GDM1 (cell line): ENCODE measurements around the gene SLC2A1.

Source experiments
- DNase-seq: peaks from one replicate; lab custom pipeline; 2025; lab: John Stamatoyannopoulos, UW

The SLC2A1 gene

DNA sequence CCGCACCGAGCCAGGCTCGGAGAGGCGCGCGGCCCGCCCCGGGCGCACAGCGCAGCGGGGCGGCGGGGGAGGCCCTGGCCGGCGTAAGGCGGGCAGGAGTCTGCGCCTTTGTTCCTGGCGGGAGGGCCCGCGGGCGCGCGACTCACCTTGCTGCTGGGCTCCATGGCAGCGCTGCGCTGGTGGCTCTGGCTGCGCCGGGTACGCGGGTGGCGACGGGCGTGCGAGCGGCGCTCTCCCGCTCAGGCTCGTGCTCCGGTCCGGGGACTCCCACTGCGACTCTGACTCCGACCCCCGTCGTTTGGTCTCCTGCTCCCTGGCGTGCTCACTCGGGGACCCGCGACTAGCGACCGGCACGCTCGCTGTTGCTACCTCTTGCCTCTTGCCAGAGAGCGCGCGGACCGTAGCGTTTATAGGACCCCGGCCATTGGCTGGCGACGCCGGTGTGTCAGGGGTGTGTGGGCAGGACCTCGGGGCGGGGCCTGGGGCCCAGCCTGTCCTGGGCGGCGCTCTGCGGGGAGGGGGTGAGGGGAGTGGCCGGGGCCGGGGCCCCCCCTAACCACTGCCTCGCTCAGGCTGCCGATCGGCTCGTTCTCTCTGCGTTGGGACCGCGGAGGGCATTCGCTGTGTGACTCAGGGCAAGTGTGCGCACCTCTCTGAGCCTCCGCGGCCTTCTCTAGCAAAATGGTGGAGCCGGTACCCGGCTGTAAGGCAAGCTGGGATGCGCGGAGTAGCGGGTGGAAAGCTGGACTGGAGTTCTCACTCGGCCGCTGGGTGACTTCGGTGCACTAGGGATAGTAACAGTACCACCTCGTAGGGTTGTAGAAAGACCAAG lies at the start of gene SLC2A1:
TSS of gene SLC2A1 (minus strand) at position 381 of the 832 bp plus-strand sequence. CDS start at position 164, 217 bp downstream.
- DNase-seq: peak; percentile 92

DNA sequence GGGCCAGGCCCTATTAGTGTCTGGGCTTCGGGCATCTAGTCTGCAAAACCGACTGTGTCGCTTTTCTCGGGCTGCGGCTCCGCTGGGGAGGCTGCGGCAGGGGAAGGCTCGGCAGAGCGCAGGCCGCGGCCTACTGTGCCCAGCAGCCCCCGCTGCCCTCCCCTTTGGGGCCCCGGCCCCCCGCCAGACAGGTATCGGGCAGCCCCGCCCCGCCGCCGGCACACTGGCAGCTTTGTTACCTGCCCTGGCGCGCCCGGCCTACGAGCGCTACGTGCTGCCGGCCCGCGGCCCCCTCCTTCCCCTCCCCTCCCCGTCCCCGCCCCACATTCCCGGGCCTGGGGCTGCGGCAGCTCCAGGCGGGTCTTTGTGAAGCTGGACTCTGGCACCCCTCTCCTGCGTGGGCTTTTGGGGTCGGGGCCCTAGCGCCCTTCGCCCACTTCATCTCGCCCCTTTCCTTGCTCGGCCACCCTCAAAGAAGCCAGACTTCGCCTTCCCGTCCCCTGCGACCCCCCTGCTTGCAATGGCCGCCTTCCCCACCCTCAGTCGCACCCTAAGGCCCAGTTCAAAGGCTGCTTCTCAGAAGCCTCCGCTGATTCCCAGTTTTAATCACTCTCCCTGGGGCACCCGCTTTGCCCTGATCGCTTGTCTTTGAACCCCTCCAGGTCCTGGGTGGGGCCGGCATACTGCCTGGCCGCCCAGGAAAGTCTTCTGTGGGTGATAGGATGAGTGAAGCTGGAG lies 48.9 kb upstream of the SLC2A1 start:
- DNase-seq: no peak

DNA sequence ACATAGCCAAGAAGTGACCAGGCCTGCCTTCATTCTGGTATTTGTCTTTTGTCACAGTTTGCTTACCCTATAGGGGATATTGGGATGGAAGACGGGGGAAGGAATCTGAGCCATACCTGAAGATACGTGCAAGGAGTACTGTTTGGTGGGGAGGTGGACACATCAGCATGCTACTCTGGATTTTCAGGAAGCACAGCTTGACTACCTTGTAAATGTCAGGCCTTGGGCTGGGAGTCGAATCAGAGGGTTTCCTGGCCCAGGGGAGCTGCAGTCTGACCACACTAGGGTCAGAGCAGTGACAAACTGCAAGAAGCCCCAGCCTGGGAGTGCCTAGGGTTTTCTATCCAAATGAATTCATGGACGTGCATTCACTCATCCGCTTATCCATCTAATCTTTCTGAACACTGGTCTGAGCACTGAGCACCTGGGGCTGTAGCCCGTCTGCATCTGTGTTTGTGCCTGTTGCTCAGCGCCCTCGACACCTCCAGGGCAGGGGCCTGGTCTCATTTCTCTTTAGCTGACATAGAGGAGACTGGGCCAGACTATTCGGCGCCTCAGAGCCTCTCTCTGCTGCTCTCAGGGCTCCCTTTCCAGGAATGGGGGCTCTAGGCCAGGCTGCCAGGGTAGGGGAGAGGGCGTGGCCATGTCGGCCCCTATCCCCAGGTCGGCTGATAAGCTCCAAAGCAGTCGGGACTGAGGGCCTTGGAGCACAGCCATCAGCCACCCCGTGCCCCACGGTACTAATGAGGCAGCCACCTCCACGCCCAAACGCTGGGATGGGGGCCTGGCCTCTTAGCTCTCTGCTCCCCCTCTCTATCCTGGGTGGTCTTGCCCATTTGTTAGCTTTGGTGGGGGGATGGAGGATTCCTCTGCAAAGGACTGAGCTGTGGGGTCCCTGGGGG lies 47.0 kb upstream of the SLC2A1 start:
- no peak for DNase-seq

DNA sequence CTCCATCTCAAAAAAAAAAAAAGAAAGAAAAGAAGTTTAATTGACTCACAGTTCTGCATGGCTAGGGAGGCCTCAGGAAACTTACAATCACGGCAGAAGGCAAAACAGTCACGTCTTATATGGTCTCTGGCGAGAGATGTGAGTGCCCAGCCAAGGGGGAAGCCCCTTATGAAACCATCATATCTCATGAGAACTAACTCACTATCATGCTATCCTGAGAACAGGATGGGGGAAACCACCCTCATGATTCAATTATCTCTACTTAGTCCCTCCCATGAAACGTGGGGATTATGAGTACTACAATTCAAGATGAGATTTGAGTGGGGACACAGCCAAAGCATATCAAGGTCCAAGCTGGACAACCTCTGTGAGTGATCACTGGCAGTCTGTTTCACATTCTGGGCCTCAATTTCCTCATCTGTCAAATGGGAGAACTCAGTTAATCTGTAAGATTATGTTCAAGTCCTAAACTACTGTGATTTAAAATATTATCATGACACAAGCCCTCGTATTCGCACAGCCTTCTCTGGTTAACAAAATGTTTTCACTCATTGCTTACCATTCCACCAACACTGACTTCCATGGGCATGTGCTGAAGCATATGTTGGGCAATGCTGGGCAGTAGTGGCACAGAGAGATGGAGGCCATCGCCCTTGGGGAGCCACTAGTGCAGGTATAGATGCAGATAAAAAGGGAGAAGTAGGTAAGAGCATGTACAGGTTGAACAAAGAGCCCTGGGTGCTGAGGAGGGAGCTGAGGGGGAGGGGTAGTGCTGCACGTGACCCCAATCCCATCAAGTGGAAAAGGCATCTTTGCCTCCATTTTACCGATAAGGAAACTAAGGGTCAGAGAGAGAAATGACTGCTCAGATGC lies 46.2 kb upstream of the SLC2A1 start:
- no peak for DNase-seq

DNA sequence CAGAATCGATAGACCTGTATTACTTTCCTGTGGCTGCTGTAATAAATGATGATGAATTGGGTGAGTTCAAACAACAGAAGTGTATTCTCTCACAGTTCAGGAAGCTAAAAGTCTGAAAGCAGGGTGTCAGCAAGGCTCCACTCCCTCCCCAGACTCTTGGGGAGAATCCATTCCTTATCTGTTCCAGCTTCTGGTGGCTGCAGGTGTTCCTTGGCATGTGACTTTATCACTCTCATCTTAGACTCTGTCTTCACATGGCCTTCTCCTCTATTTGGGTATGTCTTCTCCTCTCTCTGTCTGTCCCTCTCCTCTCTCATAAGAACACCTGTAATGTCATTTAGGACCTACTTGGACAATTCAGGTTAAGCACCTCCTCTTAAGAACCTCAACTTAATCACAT lies 44.1 kb upstream of the SLC2A1 start:
- no peak for DNase-seq

DNA sequence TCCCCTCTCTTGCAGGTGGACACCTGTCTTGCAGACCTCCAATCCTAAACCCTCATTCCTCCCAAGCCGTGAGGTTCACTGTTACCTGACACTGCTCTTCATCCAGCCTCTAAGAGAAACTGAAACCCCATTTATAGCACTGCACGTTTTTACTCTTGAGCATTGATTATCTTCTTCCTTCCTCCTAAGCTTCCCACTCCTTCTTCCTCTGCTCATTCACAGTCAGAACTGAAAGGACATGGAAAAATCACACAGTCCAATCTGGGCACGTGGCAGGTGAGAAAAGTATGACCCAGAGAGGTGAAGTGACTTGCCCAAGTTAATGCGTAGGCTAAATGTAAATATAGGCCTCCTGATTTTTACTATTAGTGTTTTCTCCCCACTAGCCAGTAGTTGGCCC lies 43.4 kb upstream of the SLC2A1 start:
- DNase-seq: no peak

DNA sequence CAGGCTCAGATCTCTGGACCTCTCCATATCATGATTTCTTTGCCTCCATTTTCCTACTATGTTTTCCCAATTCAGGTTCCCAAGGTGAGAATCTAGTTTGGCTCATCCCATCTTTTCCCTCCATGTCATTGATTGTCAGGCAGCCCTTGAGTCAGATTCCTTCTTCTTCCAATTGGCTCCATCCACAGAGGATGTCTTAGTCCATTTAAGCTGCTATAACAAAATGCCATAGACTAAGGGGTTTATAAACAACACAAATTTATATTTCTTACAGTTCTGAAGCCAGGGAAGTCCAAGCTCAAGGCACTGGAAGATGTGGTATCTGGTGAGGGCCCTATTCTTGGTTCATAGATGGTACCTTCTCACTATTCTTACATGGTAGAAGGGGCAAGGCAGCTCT lies 42.8 kb upstream of the SLC2A1 start:
- DNase-seq: no peak

DNA sequence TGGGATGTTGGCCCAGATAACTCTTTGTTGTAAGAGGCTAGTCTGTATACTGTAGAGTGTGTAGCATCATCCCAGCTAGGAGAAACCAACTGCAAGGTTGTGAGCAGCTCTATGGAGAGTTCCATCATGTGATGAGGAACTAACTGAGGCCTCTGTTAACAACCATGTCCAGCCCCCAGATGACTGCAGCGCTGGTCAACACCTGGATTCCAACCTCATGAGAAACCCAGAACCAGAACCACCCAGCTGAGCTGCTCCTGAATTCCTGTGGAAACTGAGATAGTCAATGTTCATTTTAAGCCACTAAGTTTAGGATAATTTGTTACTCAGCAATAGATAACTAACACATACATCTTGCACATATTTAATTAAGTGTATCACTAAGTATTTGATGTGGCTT lies 41.6 kb upstream of the SLC2A1 start:
- no peak for DNase-seq

DNA sequence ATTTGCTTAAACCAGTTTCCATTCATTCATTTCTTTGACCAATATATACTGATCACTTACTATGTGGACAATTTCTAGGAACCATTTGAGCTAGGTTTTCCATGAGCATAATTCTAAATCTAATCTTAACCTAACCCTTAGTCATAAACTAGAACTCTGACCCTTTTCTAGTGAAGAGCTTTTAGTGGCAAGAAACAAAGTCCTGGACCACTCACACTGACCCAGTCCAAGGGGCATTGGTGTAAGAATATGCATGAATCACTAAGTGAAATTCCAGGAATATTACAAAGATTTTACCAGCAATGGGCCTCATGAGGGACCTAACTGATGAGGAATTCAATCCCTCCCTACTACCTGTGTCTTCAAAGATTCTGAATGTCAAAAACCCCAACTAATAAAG lies 40.6 kb upstream of the SLC2A1 start:
- DNase-seq: no peak

DNA sequence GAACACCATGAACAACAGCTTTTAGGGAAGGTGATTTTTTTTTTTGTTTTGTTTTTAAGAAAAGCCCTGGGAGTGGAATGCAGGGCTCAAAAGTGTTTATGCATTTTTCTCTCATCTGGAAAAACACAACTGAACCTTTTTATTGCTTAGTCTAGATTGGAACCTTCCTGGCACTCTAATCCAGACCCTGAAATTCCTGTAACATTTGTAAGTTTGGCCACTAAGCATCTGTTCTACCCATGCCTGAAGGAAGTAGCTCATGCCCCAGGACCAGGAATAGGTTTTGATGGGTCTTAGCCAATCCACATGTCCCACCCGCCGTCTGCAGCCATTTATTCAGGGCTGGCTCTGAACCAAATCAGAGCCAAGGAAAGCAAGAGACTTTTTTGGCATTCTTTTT lies 39.7 kb upstream of the SLC2A1 start:
- DNase-seq: no peak

DNA sequence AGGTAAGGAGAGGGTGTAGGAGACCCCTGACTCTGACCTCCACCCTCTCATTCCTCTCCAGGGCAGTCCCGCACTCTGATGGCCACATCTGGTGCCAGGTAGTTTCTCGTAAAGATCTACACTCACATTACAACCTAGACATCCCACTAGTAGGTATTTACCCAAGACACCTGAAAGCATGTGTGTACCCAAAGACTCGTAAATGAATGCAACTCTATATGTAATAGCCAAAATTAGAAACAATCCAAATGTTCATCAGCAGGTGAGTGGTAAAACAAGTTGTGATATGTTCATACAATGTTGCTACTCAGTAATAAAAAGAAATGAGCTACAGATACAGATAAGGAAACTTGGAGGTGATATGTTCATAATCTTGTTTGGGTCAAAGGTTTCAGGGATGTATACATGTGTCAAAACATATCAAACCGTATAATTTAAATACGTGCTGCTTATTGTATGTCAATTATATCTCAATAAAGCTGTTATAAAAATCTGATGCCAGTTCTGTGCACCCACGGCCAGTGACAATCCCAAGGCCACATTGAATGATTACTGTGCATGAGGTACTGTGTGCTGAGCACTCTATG lies 37.8 kb upstream of the SLC2A1 start:
- DNase-seq: no peak

DNA sequence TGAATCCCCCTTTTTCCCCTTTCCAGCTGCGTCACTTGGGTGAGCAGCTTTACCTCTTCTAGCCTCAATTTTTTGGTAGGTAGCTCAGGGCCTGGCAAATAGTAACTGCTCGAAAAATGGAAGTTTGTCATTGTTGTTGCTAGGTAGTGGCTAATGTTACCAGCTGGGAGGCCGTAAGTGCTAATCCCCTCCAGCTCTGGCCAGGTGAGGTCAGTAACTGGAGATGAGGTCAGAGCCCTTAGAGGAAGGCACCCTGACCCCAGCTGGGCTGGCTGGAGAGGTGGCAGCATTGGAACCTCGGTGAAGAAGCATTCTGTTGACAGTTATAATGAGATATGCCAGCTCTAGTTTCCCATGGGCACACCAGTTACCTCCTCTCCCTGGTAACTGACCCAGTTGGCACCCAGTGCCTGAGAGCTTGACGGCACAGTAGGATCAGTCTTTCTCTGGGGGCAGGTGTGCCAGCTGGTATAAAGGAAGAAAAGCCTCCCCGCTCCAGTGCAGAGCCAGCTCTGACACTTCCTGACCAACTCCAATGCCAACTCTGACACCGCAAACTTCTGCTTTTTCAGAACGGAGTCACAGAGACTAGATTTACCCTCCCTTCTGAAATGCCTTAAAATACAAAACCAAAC lies 35.0 kb upstream of the SLC2A1 start:
- peak; percentile 82 for DNase-seq

DNA sequence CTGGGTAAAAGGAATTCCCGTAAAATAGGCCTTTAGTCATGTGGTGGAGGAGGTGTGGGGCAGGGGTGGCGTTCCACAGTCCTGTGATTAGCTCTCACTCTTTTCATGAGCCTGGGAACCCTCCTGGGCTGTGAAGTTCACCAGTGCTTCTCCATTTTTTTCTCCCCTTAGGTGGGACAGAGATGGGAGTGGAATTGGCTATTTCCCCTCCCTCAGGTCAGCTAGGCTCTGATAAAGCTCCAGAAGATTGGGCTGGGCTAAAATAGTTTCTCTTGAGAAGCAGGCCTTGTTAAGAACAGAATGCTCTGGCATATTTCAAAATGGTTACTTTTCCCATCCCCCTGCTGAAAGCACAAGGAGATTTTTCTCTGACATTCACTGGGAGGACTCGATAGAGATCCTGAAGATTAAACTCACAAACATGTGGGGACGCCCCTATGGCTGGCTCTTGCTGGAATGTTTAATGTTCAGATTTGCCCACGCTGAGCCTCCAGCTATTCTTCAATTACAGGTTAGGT lies 33.4 kb upstream of the SLC2A1 start:
- DNase-seq: no peak

DNA sequence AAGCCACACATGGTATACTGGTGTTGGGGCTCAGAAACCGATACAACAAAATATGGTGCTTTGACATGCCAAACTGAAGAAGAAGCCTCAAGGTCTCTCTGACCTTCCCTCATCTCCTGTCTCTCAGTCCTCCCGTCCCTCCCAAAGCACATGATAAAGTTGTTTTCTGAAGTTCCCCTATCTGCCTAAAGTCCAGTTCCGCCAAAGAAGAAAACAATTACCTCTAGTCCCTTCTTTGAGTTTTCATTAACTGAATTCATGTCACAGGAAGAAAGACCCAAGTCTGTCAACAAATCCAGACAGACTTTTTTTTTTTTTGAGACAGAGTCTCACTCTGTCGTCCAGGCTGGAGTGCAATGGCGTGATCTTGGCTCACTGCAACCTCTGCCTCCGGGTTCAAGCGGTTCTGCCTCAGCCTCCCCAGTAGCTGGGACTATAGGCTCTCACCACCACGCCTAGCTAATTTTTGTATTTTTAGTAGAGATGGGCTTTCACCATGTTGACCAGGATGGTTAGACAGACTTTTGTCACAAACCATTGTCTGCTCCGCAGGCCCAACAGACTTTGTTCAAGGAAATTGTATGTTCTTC lies 32.2 kb upstream of the SLC2A1 start:
- DNase-seq: no peak

DNA sequence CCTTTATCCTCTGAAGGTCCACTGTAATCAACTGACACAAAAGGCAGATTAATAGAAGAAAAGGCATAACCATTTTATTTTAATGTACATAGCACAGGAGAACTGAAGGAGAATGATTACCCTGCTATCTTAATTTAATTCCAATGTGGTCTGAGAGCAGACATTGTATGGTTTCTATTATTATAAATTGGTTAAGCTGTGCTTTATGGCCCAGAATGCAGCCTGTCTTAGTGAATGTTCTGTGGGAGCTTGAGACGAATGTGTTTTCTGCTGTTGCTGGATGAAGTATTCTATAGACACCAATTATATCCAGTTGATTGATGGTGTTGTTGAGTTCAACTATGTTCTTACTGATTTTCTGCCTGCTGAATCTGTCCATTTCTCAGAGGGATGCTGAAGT lies 25.0 kb upstream of the SLC2A1 start:
- DNase-seq: no peak

DNA sequence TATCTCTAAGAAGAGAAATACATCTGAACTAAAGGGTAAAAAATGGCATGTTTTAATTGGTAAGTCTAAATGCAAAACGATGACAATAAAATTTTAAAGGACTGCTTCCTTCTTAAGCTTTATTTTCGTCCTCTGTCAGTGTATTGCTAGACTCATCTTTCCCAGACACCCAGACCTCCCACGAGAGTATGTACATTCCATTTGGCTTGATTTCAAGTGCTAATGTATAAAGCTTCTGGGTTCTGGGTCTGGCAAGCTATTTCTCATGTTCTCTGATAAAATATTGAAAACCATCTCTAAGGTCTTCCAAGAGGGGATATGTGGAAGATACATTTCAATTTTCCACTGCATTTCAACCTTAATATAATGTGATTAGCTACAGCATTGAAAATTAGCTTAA lies 24.6 kb upstream of the SLC2A1 start:
- no peak for DNase-seq

DNA sequence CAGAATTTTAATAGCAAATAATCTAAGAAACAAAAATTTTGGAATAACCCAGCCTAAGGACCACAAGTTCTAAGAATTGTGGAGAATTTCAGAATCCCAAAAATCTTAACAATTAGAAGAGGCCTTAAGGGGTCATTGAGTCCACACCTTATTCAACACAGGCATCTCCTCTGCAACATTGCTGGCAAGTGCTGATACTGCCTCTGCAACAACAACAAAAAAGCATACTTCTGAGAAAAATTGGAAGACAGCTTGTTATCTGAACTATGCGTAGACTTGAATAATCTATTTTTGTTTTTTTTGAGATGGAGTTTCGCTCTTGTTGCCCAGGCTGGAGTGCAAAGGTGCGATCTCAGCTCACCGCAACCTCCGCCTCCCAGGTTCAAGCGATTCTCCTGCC lies 24.0 kb upstream of the SLC2A1 start:
- DNase-seq: no peak

DNA sequence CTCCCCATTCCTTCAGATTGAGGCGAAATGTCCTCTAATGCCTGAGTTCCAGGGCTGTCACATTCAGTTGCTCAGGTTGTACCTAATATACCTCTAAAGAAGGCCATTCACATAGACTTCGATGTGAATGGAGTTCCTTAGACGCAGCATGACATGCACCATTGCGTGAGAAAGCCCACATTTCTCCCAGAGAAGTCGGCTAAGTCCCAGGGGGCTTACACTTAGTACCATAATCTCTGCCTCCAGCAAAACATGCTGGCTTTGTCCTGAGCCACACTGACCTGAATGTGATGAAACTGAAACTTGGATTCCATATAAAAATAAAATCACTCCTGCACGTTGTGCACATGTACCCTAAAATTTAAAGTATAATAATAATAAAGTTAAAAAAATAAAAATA lies 23.2 kb upstream of the SLC2A1 start:
- DNase-seq: no peak

DNA sequence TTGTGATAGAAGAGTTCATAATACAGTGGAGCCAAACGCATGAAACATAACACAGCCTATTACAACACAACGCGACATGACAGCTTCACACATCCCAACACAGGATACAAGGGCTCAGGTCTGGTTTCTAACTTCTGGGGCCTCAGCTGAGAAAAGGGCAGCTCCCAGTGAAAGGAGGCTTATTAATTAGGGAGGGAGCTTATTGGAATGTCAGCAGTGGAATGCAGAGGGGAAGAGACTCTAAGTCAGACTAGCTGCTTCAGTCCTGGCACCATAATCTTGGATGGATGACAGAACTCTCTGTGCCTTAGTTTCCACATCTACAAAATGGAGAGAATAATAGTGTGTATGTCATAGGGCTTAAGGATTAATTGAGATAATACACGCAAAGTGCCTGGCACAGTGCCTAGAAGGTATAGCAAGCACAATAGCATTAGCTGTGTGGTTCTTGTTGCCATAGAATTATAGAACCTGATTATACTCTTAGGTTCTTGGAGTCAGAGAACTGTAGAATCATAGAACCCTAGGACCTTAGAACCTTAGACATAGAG lies 22.7 kb upstream of the SLC2A1 start:
- DNase-seq: no peak
